K562 (cell line): ENCODE measurements around the gene BOD1L2. TPM values are rescaled to one million over a fixed set of nuclear protein-coding genes. Genes with fewer than 3 reads are reported as not detected.

Experiments used
- ARID1B ChIP-seq: fragments of 450-650 bp; IDR thresholded peaks from 2 replicates; pipeline ENCODE4 v1.6.1; 2016; ENCODE audit warnings: antibody characterized with exemption, mild to moderate bottlenecking, inconsistent platforms
- ARID3B ChIP-seq: fragments of 250-450 bp; sonication (Bioruptor Pico); IDR thresholded peaks from 2 replicates; pipeline ENCODE4 v1.4.0; 2020; ENCODE audit warnings: borderline replicate concordance
- ATF7 ChIP-seq: fragments of 450-650 bp; IDR thresholded peaks from 2 replicates; pipeline ENCODE4 v1.7.1; 2014; ENCODE audit warnings: mild to moderate bottlenecking, moderate library complexity
- C11orf30 ChIP-seq: fragments of 450-650 bp; IDR thresholded peaks from 2 replicates; pipeline ENCODE4 v1.6.1; 2016; ENCODE audit warnings: low read depth, mild to moderate bottlenecking
- CCAR2 ChIP-seq: fragments of 200-400 bp; formaldehyde crosslinking; IDR thresholded peaks from 2 replicates; pipeline ENCODE4 v1.6.1; 2017; ENCODE audit warnings: mild to moderate bottlenecking, low read depth, low read length
- CXXC5 ChIP-seq: fragments of 250-450 bp; sonication (Bioruptor Pico); IDR thresholded peaks from 2 replicates; pipeline ENCODE4 v1.8.0; 2022; ENCODE audit warnings: inconsistent platforms, mild to moderate bottlenecking, moderate library complexity
- ETV6 ChIP-seq, 3 experiments: fragments of 150-350 bp in 1 of 3; sonication (generic) in 1 of 3; formaldehyde crosslinking in 1 of 3; IDR thresholded peaks; 2 replicates each; pipeline versions ENCODE4 v1.6.1 to v1.8.0; 2014 to 2022; ENCODE audit warnings: borderline replicate concordance in 2 of 3, low read depth in 2 of 3, antibody characterized with exemption in 1 of 3, low read length in 1 of 3, mild to moderate bottlenecking in 1 of 3, missing genetic modification reagents in 1 of 3
- FOXJ2 ChIP-seq: fragments of 200-800 bp; sonication (Bioruptor generic); IDR thresholded peaks from 2 replicates; pipeline ENCODE4 v1.6.1; 2016; ENCODE audit warnings: missing genetic modification characterization, missing compliant biosample characterization
- MXD1 ChIP-seq: fragments of 250-450 bp; sonication (Bioruptor Pico); IDR thresholded peaks from 2 replicates; pipeline ENCODE4 v1.8.0; 2021; ENCODE audit warnings: borderline replicate concordance, mild to moderate bottlenecking, moderate library complexity; ENCODE audit not compliant: poor library complexity, severe bottlenecking
- NELFE ChIP-seq: IDR thresholded peaks from 2 replicates; pipeline ENCODE4 v1.6.1; 2011; ENCODE audit warnings: mild to moderate bottlenecking; ENCODE audit not compliant: insufficient read depth, insufficient read length
- NEUROD1 ChIP-seq: fragments of 150-350 bp; IDR thresholded peaks from 2 replicates; pipeline ENCODE4 v1.6.1; 2014; ENCODE audit warnings: borderline replicate concordance, low read length, low read depth; ENCODE audit not compliant: partially characterized antibody
- NR2F6 ChIP-seq: fragments of 450-650 bp; formaldehyde crosslinking; IDR thresholded peaks from 2 replicates; pipeline ENCODE4 v1.4.0; 2020; ENCODE audit warnings: mild to moderate bottlenecking
- POLR2G ChIP-seq: fragments of 200-400 bp; formaldehyde crosslinking; IDR thresholded peaks from 2 replicates; pipeline ENCODE4 v1.6.1; 2017; ENCODE audit warnings: low read depth, mild to moderate bottlenecking, antibody characterized with exemption, low read length, moderate library complexity
- RBM25 ChIP-seq: fragments of 200-400 bp; formaldehyde crosslinking; IDR thresholded peaks from 2 replicates; pipeline ENCODE4 v1.6.1; 2018; ENCODE audit warnings: low read length, low read depth, moderate library complexity; ENCODE audit not compliant: severe bottlenecking
- SMARCA4 ChIP-seq: fragments of 450-650 bp; IDR thresholded peaks from 2 replicates; pipeline ENCODE4 v1.6.1; 2016
- SRSF3 ChIP-seq: fragments of 200-400 bp; formaldehyde crosslinking; IDR thresholded peaks from 2 replicates; pipeline ENCODE4 v1.6.1; 2016; ENCODE audit warnings: mild to moderate bottlenecking, low read length, moderate library complexity; ENCODE audit not compliant: insufficient read depth
- TCF7L2 ChIP-seq: fragments of 150-350 bp; IDR thresholded peaks from 2 replicates; pipeline ENCODE4 v1.6.1; 2016; ENCODE audit warnings: low read depth, mild to moderate bottlenecking, low read length, moderate library complexity
- TRIM24 ChIP-seq, 2 experiments: fragments of 450-650 bp; IDR thresholded peaks; 2 replicates each; pipeline ENCODE4 v1.6.1; 2016
- ZC3H11A ChIP-seq: IDR thresholded peaks from 2 replicates; pipeline ENCODE4 v1.6.1; 2012; ENCODE audit warnings: low read depth, low read length, improper control_type of control experiment
- ZNF24 ChIP-seq: fragments of 450-650 bp; IDR thresholded peaks from 2 replicates; pipeline ENCODE4 v1.6.1; 2016
- ZNF347 ChIP-seq: fragments of 450-650 bp; formaldehyde crosslinking; IDR thresholded peaks from 2 replicates; pipeline ENCODE4 v1.4.0; 2020; ENCODE audit warnings: low read depth, mild to moderate bottlenecking, moderate library complexity
- ZNF584 ChIP-seq: fragments of 200-800 bp; sonication (Bioruptor generic); IDR thresholded peaks from 2 replicates; pipeline ENCODE4 v1.6.1; 2016; ENCODE audit warnings: low read depth, mild to moderate bottlenecking, missing genetic modification characterization, missing compliant biosample characterization
- polyA plus RNA-seq, 8 experiments: library from polyadenylated mRNA; depleted of rRNA in 4 of 8; stranded (reverse) in 5 of 8; unstranded in 3 of 8; fragments of >200 nt; fragmentation: Nextera tagmentation in 2 of 8; fragmentation: Illumina TruSeq in 1 of 8; extraction: Ambion mirVana in 2 of 8; extraction: Trizol in 1 of 8; gene quantifications; 2 replicates each; pipeline versions ENCODE4 v1.2.1 to v1.2.3, GENCODE V29; 2011 to 2014; ENCODE audit warnings: inconsistent platforms in 1 of 8, missing spikeins in 1 of 8
- total RNA-seq, 7 experiments: library from RNA; depleted of rRNA in 6 of 7; stranded (reverse); fragments of >200 nt in 6 of 7; fragmentation: Illumina TruSeq in 2 of 7; extraction: Trizol in 2 of 7; gene quantifications; 2 replicates each; pipeline versions ENCODE4 v1.2.1 to v1.2.3, GENCODE V29; 2011 to 2021; ENCODE audit warnings: low replicate concordance in 1 of 7
- TF ChIP-seq, protein P1 (sequence below): fragments of 250-450 bp; sonication (Bioruptor Pico); IDR thresholded peaks from 2 replicates; pipeline ENCODE4 v1.5.0; 2021
- TF ChIP-seq, protein P2 (sequence below), 2 experiments: IDR thresholded peaks in 1 of 2; conservative IDR thresholded peaks in 1 of 2; 2 replicates each; pipeline ENCODE4 v1.6.1; 2016; ENCODE audit warnings: low read depth in 2 of 2, mild to moderate bottlenecking in 1 of 2, missing compliant biosample characterization in 1 of 2, missing genetic modification characterization in 1 of 2, moderate library complexity in 1 of 2

The BOD1L2 gene
- total and polyA plus RNA-seq, 9 of the 15 experiments (the other 6 are each of a cell fraction or from before 2014, with no cell fraction given), result 0.03 TPM; not detected in 8

DNA sequence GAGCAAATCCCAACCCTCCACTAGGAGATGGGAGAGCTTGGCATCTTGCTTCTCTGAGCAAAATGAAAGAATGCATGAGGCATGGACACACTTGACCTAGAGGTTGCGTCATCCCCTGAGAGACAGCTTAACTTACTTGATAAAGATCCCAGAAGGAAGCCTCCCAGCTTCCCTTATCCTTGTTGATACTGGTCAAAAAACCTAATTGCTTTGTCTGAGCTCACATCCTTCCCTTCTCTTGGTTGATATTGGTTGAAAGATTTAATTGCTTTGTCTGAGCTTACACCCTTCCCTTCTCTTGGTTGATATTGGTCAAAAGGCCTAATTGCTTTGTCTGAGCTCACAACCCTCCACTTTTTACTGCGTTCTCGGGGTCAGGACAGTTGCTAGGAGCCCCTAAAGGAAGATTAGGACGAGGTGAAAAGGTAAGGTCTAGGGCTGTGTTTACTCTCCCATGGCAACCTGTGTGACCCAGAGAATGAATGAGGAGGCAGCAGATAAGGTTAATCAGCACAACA is 12.2 kb upstream of the BOD1L2 start (continued):
- no peak for TF ChIP-seq ETV6 (IDR thresholded peaks at IDR 0.05; ENCODE audit: borderline replicate concordance in 1 of 2, low read depth in 2 of 2, low read length in 1 of 2)
- TF ChIP-seq ETV6 (CRISPR knock-in tag; IDR thresholded peaks at IDR 0.05; ENCODE audit: borderline replicate concordance), result no peak
- TF ChIP-seq CXXC5 (CRISPR knock-in tag), result no peak
- TF ChIP-seq ZNF347 (CRISPR knock-in tag), result no peak
- no peak for TF ChIP-seq SRSF3
- no peak for TF ChIP-seq NELFE
- TF ChIP-seq C11orf30, result no peak
- TF ChIP-seq ZC3H11A, result no peak
- peak; percentile 60; the same call in 1 of the 2 replicates for TF ChIP-seq SMARCA4
- peak; percentile 94 for TF ChIP-seq ATF7
- peak; percentile 64; the same call in 1 of the 2 replicates for TF ChIP-seq ZNF24
- TF ChIP-seq, protein P1, sequence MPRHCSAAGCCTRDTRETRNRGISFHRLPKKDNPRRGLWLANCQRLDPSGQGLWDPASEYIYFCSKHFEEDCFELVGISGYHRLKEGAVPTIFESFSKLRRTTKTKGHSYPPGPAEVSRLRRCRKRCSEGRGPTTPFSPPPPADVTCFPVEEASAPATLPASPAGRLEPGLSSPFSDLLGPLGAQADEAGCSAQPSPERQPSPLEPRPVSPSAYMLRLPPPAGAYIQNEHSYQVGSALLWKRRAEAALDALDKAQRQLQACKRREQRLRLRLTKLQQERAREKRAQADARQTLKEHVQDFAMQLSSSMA (CRISPR knock-in tag), result no peak
- no peak for TF ChIP-seq CCAR2
- TF ChIP-seq NR2F6, result no peak
- TF ChIP-seq ZNF584 (CRISPR knock-in tag), result no peak
- TF ChIP-seq MXD1, result no peak
- no peak for TF ChIP-seq TCF7L2
- TF ChIP-seq POLR2G, result no peak
- peak in 1 of 2 experiments; percentile 78; a peak in 1 of 4 replicates for TF ChIP-seq TRIM24 (IDR thresholded peaks at IDR 0.05)
- TF ChIP-seq, protein P2, sequence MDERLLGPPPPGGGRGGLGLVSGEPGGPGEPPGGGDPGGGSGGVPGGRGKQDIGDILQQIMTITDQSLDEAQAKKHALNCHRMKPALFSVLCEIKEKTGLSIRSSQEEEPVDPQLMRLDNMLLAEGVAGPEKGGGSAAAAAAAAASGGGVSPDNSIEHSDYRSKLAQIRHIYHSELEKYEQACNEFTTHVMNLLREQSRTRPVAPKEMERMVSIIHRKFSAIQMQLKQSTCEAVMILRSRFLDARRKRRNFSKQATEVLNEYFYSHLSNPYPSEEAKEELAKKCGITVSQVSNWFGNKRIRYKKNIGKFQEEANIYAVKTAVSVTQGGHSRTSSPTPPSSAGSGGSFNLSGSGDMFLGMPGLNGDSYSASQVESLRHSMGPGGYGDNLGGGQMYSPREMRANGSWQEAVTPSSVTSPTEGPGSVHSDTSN (CRISPR knock-in tag; IDR thresholded peaks at IDR 0.05; ENCODE audit: low read depth), result no peak
- TF ChIP-seq, protein P2 (tag; conservative IDR thresholded peaks at IDR 0.05; ENCODE audit: low read depth), result no peak
- no peak for TF ChIP-seq NEUROD1
- no peak for TF ChIP-seq ARID3B (CRISPR knock-in tag)
- no peak for TF ChIP-seq RBM25
- TF ChIP-seq FOXJ2 (tag), result peak; percentile 97
- TF ChIP-seq ARID1B, result peak; percentile 67; the same call in 1 of the 2 replicates
